GM18867 (cell line): ENCODE measurements around the gene GPHN.
"Not testable (repeated sequence)": the region's sequence is repeated elsewhere in the genome, so short reads cannot be mapped to it uniquely, and the experiment has no call there.

Experiments
- ATAC-seq: cut with Tn5 transposase; IDR thresholded peaks from one replicate; pipeline ENCODE4 v1.9.1; 2021; ENCODE audit warnings: mild to moderate bottlenecking, moderate library complexity; ENCODE audit not compliant: unreplicated experiment

The GPHN gene

DNA sequence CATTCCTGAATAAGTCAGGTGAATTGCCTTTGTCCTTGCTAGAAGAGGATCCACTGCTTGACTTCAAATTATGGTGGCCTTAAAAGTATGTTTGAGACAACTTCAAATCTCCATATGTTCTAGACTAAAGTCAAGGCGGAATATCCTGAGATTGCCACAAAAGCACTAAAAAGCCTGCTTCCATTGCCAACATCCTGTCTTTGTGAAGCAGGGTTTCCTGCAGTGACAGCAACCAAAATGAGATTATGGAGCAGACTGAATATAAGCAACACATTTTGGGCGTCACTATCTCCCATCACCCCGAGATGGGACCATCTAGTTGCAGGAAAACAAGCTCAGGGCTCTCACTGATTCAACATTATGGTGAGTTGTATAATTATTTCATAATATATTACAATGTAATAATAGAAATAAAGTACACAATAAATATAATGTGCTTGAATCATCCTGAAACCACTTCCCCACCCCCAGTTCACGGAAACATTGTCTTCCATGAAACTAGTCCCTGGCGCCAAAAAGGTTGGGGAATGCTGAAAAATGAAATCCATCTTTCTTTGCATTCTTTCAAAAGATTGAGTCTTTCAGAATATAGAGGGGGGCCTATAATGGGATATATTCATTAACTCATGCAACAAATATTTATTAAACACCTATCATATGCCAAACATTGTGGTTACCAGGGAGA is 143.7 kb downstream of the GPHN start:
- ATAC-seq, result no peak

DNA sequence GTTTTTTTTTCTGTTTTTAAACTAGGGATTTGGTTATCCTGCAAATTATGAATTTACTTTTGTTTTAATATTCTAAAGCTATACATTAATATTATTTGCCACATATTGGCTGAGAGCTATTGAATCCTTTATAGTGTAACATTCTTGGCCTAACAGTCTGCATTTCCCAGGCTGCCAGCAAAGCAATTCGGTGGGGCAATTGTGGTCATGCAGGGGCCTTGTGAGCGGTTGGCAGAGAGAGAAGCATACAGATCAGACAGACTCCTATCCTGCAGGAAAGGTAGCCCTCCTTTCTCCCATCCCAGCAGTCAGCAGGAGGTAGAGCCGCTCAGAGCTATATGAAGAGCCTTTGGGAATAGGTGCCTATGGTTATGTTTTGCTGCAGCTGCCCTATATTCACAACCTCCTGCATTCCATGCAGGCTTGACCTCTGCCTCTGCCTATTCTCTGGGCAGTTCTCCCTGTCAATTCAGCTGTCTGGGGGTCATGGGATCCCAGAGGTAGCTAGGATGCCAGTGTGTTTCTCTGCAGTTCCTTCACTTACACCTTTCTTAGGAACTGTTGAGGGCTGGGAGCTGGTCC is 144.7 kb downstream of the GPHN start:
- no peak for ATAC-seq

DNA sequence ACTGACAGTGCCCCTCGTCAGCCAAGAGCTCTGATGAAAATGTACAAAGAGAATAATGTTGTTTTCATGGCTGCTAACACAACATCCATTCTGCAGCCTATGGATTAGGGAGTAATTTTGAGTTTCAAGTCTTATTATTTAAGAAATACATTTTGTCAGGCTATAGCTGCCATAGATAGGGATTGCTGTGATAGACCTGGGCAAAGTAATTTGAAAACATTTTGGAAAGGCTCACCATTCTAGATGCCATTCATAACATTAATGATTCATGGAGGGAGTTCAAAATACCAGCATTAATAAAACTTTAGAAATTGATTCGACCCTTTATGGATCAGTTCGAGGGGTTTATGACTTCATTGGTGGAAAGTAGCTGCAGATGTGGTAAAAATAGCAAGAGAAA is 149.8 kb downstream of the GPHN start:
- ATAC-seq, result no peak

DNA sequence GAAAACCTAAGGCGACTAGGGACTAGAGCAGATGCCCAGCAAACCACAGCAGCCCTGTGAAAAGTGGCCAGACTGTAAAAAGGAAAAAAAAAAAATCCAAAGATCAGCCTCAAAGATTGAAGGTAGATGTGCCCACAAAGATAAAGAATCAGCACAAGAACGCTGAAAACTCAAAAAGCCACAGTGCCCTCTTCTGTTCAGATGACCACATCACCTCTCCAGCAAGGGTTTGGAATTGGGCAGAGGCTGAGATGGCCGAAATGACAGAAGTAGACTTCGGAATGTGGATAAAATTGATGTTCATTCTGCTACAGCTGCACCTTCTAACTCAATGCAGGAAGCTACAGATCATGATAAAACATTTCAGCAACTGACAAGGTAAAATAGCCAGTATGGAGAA is 154.4 kb downstream of the GPHN start:
- ATAC-seq, result no peak

DNA sequence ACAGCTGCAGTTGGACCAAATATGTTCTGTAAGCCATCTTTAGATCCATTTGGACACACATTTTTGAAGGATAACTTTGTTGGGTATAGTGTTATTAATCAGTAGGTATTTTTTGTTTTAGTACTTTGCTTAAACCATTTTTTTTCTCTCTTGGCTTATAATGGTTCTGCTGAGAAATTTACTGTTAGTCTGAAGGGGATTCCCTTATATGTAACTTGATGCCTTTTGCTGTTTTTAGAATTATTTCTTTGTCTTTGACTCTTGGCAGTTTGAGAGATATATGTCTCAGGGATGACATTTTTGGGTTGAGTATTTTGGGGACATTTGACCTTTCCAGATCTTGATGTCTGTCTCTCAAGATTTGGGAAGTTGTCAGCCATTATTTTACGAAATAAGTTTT is 169.8 kb downstream of the GPHN start:
- no peak for ATAC-seq

DNA sequence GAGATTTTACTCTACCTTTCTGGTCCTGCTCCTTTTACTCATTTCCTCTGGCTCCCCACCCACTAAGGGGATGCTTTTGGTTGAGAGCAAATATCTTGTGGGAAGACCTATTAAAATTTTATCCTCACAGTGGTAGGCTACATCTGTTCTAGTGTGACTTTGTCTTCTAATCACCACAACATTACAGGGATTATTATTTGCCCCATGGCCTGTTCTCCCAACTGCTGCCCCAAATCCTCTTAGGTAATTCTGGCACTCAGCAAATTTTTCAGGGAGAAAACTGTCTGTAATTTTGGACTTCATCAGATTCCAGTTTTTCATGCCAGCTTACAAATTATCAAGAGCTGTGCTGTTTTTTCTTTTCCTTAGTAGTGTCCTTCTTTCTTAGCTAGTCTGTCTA is 172.3 kb downstream of the GPHN start:
- ATAC-seq, result no peak

DNA sequence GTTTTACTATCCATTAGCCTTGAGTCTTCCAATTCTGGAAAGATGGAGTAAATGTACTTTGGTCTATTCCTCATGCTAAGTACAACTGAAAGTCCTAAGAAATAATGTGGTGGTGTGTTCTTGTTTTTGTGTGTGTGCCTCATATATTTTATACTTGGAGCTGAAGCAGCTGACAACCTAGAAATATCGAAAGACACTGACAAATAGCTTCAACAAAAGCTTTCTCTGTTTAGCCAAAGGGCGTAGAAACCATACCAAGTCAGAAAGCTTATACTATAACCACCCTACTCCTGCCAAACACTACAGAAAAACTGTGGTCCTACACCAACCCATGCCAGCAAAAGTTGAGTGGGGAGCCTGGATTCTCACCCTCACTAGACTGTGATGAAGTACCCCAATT is 188.4 kb downstream of the GPHN start:
- ATAC-seq, result no peak

DNA sequence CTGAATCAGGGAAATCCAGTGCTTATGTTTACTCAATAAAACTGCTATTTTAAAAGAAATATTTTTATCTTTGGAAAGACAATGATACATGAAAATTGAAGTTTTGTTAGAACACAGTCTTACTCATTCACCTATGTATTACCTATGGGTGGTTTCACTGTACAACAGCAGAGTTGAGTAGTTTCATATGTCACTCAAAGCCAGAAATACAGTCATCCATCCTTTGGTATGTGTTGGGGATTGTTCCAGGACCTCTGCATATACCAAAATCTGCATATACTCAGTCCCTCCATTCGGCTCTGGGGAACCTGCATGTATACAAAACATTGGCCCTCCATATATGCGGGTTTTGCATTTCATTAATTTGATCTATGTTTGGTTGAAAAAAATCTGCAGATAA is 190.6 kb downstream of the GPHN start:
- no peak for ATAC-seq

DNA sequence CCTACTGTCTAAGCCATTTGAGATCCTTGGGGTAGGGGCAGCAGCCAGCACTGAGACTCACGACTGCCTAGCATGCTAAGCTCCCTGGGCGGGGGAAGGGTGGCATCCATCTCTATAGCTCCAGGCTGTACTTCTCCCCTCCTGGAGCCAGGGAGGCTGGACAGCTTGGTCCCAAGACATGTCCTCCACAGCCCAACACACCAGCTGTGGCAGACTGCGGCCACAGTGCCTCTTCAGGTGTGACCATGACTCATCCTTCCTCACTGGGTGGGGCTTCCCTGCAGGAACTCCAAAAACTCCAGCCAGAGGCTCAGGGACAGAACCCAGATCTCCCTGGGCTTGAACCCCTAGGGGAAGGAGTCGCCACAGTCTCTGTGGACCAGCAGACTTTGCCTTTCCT is 193.9 kb downstream of the GPHN start:
- no peak for ATAC-seq

DNA sequence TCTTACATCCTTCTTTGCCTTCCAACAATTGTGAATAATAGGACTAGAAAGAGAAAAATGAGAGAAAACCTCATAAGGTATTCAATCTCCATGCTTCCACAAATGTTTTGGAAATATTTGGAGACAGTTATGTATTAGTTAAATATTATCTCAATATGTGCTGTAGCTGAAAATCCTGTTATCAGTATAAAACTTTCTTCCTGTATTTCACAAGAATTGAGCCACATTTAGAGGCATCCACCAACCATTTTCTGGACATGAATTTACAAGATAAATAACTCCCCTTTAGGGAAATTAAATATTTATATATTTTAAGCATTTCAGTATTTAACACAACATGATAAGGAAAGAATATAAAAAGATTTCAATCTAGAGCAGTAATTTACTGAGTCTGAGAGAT is 200.3 kb downstream of the GPHN start:
- ATAC-seq, result no peak

DNA sequence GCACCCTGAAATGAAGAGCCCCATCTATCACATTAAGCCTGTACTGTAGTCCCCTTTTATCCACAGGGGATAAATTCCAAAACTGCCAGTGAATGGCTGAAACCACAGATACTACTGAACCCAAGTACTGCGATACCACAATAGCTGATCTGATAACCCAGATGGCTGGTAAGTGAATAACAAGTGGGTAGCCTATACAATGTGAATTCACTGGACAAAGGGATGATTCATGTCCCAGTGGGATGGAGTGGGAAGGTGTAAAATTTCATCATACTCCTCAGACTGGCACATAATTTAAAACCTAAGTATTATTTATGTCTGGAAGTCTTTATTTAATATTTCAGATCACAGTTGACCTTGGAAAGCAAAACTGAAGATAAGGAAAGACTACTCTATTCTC is 201.3 kb downstream of the GPHN start:
- no peak for ATAC-seq

DNA sequence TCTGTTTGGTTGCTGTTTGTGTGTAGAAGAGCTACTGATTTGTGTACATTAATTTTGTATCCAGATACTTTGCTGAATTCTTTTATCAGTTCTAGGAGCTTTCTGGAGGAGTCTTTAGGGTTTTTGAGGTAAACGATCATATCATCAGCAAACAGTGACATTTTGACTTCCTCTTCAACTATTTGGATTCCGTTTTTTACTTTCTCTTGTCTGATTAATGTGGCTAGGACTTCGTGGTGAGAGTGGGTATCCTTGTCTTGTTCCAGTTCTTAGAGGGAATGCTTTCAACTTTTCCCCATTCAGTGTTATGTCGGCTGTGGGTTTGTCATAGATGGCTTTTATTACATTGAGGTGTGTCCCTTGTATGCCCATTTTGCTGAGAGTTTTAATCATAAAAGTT is 206.3 kb downstream of the GPHN start:
- not testable (repeated sequence) for ATAC-seq

DNA sequence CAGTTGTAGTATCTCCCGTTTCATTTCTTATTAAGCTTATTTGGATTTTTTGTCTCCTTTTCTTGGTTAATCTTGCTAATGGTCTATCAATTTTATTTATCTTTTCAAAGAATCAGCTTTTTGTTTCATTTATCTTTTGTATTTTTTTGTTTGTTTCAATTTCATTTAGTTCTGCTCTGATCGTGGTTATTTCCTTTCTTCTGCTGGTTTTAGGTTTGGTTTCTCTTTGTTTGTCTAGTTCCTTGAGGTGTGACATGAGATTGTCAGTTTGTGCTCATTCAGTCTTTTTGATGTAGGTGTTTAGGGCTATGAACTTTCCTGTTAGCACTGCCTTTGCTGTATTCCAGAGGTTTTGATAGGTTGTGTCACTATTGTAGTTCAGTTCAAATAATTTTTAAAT is 207.4 kb downstream of the GPHN start:
- ATAC-seq, result not testable (repeated sequence)

DNA sequence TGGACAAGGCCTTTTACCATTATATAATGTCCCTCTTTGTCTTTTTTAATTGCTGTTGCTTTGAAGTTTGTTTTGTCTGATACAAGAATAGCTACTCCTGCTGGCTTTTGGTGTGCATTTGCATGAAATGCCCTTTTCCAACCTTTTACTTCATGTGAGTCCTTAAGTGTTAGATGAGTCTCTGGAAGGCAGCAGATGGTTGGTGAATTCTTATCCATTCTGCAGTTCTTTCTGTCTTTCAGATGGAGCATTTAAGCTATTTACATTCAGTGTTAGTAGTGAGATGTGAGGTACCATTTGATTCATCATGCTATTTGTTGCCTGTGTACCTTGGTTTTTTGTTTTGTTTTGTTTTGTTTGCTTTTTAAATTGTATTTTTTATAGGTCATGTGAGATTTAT is 208.3 kb downstream of the GPHN start:
- no peak for ATAC-seq

DNA sequence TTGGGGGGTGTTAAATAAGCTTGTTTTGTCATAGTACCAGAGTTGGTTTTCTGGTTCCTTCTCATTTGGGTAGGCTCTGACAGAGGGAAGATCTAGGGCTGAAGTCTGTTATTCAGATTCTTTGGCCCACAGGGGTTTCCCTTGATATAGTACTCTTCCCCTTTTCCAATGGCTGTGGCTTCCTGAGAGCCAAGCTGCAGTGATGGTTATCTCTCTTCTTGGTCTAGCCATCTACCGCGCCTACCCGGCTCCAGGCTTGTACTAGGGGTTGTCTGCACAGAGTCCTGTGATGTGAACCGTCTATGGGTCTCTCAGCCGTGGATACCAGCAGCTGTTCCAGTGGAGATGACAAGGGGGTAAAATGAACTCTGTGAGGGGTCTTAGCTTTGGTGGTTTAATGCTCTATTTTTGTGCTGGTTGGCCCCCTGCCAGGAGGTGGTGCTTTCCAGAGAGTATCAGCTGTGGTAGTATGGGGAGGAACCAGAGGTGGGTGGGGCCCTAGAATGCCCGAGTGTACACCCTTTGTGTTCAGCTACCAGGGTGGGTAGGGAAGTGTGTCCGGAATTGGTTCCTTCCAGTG is 209.7 kb downstream of the GPHN start:
- ATAC-seq, result no peak

DNA sequence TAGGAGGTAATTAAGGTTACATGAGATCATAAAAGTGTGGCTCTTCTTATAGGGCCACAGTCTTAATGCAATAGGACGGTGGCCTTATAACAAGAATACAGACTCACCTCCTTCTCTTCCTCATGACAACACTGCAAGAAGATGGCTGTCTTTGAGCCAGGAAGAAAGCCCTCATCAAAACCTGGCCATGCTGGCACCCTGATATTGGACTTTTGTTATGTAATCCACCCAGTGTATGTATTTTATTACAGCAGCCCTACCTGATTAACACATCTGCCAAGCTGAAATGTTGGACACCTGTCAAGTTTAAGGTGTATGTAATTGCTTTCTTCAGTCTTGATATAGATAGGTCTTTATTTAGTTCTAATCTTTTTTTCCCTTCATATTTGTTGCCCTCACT is 217.0 kb downstream of the GPHN start:
- no peak for ATAC-seq

DNA sequence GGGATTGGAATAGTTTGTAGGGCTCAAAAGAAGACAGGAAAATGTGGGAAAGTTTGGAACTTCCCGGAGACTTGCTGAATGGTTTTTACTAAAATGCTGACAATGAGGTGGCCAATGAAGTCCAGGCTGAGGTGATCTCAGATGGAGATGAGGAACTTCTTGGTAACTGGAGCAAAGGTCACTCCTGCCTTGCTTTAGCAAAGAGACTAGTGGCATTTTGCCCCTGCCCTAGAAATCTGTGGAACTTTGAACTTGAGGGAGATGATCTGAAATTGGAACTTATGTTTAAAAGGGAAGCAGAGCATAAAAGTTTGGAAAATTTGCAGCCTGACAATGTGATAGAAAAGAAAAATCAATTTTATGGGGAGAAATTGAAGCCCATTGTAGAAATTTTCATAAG is 223.4 kb downstream of the GPHN start:
- not testable (repeated sequence) for ATAC-seq

DNA sequence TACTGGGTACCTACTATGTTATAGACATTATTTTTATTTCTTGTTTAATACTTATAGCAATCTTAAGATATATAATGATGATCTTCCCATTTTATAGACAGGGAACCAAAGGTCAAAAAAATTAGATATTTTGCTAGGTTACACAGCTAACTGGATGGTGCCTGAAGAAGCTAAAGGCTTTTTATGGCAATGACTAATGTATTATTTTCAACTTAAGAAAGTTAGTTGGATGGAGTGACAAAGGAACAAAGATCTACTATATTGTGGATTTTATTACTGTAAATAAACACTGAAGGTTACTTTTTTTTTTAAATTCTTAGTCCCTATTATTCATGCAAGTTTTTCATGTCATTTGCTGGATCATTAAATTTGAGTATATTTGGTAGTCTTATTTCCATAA is 227.9 kb downstream of the GPHN start:
- ATAC-seq, result no peak

DNA sequence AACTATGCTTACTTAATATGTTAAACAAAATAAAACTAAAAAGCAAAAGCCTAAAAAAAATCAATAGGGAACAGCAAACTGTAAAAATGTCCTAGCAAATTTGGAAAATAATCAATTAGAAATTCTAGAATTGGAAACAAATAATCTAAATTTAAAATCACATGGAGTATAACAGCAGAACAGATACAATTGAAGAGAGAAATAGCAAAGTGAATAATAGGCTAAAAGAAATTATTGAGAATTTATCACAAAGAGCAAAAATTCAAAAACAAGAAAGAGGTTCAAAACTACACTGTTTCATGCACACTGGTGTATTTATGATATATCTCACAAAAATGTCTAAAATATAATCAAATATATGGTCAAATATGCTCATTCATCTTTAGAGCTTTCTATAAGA is 231.9 kb downstream of the GPHN start:
- ATAC-seq, result no peak

DNA sequence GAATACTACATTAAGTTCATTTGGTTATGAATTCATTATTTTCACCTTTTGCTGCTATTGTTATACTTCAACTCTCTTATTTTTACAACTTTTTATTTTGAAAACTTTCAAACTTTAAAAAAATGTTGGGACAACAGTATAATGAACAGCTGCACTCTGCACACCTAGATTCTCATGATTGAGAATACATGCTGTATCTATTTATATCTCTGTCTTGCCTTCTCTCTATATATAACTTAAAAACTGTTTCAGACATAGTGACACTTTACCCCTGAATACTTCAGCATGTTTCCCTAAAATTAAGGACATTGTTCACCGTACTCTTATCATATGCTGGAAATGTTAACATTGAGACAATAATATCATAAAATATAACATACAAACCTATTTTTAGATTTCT is 237.1 kb downstream of the GPHN start:
- ATAC-seq, result no peak

DNA sequence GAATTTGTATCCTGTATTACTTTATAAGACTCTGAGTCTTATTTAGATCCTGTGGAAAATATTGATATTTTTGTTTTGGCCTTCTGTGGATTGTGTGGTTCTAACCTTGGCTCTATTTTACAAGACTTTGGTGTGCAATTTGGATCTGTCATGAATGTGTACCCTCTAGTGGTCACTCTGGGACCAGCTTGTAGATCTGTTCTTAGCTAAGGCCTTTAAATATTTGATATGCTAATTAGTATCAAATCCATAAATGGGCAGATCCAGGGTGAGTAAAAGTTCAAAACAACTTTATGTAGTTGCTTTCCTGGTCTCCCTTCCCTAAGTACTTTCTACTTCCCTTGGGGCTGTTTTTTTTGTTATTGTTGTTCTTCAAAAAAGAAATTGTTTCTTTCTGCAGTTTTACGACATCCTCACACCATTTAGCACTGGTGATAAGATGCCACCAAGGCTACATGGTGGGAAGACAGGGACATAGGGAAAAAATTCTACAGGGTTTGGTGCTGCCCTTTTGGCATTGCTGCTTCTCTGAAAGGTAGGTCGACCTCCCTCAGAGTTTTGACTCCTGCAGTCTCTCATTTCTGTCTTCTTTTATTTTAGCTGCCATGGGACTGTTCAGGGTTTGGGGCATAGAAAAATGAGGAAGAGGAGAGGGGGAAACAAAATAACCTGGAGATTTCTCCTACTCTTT is 238.5 kb downstream of the GPHN start:
- no peak for ATAC-seq

DNA sequence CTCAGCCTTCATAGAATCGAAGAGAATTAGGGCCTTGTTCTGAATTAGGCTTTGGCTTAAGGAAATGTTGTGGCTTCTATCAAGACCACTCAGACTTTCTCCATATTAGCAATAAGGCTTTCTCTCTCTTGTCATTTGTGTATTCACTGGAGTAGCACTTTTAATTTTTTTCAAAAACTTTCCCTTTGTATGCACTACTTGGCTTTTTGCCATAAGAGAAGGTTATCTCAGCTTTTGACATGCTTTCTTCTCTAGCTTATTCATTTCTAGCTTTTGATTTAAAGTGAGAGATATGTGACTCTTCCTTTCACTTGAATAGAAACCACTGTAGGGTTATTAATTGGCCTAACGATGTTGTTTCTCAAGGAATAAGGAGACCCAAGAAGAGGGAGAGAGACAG is 244.2 kb downstream of the GPHN start:
- peak; percentile 54 for ATAC-seq
